Measurements from ENCODE around the gene RHAG.
"Not testable (repeated sequence)": the region's sequence is repeated elsewhere in the genome, so short reads cannot be mapped to it uniquely, and the experiment has no call there.

The RHAG gene

DNA sequence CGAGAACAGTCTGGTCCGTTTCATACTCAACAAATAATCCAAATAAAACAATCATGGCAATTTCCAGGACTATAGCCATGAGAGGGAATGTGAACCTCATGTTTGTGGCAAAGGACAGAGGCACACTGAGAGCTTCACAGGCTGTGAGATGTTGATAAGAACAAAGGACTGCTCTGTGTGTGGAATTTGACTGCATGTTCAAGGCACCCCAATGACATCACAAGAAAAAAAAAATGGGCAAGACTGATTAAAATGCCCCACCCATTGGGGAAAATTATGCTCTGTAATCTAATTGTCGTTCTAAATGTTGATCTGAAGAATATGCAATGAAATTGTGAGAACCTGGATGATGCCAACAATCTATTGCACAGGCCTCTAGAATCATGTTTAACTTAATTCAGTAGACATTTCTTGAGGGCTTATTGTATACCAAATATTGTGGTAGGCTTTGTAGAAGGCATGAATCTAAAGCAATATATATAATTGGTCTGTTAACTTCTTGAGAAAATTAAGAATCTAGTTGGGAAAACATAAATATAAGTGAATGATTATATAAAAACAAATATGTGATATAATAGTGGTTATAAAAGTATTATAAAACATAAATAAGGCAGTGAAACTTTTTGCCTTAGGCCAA lies at the start of gene RHAG:
RHAG (minus strand) TSS at position 127 of the 637 bp plus-strand sequence; CDS start at position 100, 27 bp downstream.
- DNase-seq = no peak

DNA sequence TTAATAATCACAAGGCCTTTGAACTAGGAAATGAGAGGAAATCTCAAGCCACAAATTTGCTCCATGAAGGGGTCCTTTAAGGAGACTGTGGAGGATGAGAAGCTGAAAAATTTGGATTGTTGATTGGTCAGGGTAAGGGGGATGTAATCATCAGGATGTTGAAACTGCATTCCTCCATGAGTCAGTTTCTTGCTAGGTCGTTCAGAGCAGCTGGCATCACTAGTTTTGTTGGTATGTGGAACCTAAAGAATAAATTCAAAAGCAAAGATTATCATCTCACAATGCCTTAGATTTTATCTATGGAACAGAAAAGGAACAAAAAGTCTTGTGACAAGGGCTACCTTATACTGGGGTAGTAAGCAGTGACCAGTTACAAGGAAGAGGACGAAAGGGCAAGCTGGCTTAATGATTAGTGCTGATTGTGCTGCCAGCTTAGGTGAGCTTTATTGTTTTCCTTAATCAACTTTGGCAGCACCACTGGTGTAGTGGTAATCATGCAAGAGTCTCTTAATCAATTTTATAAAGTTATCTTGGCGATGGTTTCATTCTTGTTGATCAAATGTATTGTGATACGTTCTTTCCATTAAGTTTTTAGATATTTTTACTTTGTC lies 40.1 kb upstream of the RHAG start:
- no peak for DNase-seq

DNA sequence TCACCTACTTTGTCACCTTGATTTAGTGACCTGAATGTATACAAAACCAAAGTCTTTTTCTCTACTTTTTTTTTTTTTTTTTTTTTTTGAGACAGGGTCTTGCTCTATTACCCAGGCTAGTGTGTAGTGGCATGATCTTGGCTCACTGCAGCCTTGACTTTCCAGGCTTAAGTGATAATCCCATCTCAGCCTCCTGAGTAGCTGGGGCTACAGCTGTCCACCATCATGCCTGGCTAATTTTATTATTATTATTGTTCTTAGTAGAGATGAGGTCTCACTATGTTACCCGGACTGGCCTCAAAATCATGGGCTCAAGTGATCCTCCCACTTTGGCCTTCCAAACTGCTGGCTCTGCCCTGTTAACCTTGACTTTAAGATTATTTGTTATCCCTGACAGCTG lies 39.2 kb upstream of the RHAG start:
- no peak for DNase-seq

DNA sequence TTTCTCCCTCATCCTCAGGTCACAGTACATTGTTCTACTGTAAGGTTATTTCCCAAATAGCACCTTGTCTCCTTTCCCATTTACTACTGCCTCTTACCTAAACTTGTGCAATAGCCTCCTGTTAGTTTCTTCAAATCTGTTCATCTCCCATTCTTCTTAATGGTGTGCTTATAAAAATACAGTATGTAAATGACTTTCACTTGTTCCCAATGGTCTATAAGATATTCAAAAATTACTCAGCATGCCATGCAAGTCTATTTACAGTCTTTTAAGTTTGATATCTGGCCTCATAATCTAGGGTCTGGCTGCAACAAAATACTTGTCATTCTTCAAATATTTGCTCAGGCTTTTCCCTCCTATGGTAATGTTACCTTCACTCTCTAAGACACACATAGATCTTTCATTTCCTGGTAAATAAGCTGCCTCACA lies 31.5 kb upstream of the RHAG start:
- peak; percentile 72 for DNase-seq

DNA sequence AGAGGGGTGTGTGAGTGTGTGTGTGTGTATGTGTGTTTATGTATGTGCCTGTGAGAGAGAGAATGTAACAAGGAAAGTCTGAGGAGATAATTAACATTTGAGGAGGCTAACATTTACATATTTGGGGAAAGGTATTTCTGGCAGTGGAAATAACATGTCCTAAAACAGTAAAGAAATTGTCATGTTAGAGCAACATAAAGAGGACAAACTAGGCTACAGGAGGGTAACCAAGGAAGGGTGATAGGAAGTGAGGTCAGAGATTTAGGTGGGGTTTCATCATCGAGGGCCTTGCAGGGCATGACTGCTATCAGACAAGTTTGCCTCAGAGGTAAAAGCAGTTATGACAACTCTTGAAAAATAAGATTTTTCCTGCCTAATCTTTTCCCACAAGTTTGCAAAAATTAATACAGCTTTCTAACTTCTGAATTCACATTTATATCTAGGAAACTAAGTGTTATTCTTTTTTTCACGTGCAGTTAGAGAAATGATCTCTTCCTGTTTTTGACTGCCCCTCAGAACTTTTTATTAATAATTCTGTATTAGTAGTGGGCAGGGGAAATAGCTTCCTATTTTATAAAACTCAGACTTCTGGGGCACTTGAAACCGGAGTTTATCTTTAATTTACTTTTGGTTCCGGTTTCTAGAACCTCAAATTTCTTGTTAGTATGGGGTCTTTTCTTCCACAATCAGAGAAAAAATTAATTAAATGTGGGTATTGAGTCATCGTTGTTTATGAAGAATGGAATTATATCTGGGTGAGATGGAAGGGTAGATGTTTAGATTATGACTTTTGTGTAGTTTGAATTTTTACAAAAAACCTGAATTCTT lies 30.5 kb upstream of the RHAG start:
- no peak for DNase-seq

DNA sequence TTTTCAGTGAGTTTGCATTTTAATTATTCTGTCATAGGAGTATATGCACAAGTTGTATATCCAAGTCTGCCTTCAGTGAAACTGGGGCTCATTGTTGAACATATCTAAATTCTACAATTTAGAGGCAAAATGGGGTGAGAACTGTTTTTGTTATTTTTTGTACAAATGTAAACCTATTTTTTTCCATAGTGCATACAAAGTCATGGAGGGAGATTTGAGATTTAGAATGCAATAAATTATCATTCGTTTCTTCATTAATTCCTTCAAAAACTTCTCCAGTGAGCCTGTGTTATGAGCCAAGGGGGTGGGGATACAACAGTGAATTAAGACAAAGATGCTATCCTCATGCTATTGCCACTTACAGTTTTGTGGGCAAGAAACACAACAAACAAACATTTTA lies 29.8 kb upstream of the RHAG start:
- no peak for DNase-seq

DNA sequence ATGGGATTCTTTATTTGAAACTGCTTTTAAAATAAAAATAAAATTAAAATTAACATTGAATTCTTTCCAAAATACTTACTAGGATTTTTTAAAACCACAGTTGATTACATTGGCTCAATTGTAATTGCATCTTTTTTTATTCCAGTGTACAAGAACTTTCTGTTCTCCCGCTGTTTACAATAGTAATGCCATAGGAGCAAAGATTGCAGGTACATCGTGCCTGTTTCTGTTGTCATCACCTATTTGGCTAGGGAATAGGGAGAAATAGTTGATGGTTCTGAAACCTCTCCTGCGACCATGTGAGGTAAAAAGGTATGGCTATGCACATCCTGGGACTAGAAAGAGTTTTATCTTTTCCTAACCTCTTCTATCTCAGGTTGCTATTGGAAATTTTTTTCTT lies 28.2 kb upstream of the RHAG start:
- DNase-seq = no peak

DNA sequence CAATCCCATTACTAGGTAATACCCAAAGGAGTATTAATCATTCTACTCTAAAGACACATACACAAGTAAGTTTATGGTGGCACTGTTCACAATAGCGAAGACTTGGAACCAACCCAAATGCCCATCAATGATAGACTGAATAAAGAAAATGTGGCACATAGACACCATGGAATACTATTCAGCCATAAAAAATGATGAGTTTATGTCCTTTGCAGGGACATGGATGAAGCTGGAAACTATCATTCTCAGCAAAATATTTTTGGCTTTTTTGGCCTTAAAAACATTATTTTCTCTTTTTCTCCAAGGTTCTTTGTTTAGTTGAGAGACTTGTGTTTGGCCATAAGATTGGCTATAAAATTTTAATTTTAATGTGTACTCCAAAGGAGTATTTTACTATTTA lies 27.4 kb upstream of the RHAG start:
- DNase-seq = not testable (repeated sequence)

DNA sequence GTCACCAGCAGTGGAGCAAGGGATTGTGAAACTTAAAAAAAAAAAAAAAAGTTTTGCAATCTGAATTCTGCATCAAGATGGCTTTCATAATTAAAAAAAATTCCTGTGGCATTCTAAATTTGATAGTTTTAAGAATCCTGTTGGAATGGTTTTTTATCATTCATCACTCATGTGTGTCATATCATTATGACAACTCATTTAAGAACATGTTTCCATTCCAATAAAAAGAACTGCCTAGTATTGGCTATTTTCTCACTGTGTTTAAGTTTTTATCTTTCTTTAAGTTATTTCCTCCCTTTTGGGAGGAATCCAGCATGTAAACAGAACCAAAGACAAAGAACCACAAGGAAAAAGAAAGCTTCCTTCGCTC lies 26.2 kb upstream of the RHAG start:
- DNase-seq = no peak

DNA sequence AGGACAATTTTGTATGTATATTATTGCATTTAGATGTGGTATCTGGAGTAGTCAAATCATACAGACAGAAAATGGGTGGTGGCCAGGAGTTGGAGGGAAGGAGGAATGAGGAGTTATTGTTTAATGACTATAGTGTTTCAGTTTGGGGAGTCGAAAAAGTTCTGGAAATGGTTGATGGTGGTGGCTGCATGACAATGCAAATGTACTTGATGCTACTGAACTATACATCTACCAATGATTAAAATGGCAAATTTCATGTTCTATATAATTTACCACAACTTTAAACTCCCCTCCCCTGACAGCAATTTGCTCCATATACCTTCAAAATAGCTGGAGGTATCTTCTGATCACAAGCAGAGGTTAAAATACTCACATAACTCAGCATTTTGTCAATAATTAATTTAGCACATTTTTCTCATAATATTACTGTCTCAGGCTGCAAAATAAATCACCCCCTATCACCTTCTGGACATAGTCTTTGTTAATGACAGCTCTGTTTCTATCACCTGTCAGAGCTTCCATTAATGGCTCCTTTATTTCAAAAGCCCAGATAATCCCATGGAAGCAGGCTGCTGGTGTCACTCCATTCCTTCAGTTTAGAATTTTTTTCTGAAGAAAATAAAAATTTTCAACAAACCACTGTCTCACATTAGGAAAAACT lies 25.7 kb upstream of the RHAG start:
- DNase-seq = no peak

DNA sequence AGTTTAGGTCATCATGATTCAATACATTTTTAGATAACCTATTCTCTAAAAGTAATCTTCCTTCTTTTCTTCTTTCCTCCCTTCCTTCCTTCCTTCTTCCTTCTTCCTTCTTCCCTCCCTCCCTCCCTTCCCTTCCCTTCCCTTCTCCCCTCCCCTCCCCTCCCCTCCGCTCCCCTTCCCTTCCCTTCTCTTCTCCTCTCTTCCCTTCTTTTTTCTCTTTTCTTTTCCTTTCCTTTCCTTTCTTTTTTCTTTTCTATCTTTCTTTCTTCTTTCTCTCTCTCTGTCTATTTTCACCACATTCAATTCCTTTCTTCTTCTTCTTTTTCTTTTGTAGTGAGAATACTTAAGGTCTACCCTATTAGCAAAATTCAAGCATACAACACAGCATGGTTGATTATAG lies 17.3 kb upstream of the RHAG start:
- no peak for DNase-seq

DNA sequence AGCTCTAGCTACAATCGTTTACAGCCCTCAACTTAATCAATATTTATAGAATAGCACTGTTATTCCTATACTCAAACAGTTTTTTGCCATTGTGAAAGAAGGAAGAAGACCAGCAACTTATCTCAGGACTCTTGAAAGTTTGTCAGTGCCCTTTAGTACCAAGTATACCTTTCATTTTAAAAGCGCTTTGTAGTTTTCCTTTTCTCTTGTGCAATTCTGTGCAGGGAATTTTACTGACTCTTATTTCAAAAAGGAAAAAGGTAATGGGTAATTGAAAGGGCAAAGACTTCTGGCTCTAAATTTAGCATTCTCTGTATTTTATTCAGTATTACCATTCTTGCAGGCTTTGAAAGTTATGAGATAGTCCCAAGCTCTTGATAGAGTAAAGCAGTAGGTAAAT lies 16.8 kb upstream of the RHAG start:
- no peak for DNase-seq

DNA sequence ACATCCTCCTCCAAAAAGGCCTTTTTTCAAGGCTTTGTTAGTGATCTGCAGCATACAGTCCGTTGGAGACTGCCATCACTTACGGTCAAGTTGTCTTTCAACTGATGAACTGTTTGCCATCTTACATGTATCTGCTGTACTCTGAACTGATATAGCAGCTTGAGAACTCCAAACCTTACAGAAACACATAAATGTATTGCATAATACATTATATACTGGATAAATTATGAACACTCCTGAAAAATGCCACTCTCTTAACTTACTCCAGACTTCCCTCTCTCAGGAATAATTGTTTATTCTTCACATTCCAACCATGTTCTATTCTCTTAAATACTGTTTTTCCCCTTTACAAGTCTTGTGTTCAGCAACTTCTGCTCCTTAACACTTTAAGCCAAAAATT lies 14.6 kb upstream of the RHAG start:
- DNase-seq = no peak

DNA sequence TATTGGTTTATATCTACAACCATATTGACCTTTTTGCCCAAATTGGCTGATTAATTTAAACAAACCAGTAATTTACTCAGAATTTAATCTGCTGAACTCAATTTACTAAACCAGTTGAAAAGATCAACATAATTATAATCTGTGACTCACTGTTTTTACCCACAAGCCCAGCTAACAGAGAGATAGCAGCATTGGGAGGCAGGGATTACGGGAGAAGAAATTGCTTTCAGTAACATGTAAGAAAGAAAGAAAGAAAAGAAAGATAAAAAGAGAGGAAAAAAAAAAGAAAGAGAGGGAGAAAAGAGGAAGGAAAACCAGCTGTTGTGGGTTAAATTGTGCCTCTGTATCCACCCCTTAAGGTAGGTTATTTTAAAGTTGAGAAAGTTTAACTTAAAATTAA lies 13.3 kb upstream of the RHAG start:
- DNase-seq = no peak

DNA sequence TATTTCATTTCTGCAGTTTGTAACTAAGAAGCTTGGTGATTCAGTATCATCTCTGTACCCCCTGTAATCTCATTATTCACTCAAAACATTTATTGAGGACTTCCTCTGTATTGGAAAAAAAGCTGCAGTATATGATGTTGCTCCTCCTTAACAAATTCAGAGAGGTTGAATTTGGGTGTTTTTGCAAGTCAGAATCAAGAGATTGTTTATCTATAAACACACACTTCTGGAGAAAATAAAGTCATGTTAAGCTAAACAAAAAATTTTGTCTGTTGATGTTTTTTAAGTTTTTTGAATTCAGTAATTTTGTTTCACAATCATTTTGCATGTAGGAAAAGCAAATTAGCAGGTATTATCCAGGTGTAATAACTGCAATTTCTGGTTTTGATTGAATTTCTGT lies 11.4 kb upstream of the RHAG start:
- no peak for DNase-seq

DNA sequence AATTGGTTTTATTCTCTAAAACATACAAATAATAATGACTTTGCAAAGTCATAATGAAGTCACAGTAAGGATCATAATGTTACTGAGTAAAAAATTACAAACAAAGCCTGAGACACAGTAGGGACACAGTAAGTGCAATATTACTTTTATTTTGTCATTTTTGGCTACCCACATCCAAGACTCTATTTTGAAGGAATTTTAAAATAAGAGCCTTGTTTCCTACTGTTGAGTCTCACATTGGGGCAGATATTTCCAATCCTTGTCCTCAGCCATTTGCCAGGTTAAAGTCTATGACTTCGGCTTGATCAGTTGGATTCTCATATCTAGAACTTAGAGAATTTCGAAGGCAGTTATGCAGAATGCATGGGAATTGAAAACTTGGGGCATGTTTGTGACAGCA lies 10.8 kb upstream of the RHAG start:
- no peak for DNase-seq

DNA sequence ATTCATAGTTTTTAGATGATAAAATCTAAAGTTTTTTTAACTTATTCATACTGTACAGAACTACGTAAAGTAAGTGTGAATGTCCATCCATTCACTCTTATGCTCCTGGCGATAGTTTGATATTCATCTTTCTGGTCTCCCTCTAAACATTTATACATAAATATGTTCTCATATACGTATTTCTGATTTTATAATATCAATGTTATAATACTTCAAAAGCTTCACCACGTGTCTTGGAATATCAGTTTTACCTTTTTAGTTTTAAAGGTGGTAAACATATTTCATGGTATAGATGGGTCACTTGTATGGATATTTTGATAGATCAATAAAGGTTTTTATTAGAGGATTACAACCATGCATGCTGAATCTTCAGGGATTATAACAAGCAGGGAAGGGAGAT lies 10.3 kb upstream of the RHAG start:
- no peak for DNase-seq

DNA sequence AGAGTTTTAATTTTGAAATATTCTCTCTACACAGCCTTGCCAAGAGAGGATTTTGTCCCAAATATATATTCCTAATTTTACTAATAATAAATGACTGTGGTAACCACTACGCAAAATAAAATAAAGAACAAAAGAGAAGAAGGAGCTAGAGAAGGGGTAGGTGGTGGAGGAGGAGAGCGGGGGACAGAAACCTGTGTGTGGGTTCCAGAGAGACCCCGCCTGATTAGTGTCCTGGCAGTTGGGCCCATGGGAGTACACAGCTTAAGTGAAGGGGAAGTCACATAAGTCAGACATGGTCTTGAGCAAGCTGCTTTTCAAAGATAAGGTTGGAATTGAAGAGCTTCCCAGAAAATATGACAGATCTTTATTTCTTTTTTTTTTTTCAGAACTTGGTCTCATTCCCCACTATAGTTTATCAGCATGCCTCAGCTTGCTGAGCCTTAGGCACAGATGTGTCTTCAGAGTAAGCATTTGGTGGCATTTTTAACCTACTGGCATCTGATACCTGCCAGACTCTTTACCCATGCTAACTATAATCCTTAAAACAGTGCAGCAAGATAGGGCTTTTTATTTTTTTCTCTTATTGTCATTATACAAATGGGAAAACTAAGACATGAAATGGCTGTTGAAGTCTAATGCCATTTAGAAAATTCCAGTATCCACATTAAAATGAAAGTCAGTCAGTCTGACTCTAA lies 9.6 kb upstream of the RHAG start:
- DNase-seq = no peak

DNA sequence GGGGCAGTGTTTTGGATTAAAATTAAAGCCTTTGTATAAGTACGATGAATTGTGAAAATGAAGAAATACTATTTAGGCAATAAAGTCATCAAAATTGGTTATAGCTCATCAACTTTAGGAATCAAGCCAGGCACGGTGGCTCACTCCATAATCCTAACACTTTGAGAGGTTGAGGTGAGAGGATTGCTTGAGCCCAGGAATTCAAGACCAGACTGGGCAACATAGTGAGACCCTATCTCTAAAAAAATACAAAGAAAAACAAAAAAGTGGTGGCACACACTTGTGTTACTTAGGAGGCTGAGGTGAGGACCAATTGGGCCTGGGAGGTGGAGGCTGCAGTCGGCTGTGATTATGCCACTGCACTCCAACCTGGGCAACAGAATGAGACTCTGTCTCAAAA lies 8.5 kb upstream of the RHAG start:
- no peak for DNase-seq

DNA sequence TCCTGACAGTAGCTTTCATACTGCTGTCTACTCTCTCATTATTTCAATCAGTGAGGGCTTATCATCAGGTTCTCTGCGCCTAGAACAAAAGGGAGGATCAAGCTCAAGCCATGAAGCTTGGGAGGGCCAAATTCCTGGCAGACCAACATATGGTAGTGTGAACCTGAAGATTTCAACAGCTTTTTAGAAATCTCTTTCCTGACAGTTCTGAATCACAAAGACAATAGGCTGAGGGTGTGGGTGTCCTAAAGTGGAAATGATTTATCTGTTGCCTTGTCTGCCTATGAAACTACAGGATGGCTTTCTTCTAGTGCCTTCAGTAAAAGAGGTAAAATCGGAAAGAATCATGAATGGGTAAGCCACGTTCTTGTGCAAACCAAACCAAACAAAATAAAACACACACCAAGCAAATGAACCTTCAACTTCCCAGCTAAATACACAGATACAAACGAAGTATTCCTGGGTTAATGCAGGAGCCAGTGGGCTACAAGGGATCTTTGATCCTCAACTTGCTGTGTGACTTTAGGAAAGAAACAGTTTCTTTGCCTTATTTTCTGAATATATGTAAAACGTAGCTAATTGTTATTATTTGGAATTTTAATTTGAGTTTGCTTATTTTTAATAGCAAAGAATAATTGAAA lies 2.7 kb upstream of the RHAG start:
- no peak for DNase-seq

DNA sequence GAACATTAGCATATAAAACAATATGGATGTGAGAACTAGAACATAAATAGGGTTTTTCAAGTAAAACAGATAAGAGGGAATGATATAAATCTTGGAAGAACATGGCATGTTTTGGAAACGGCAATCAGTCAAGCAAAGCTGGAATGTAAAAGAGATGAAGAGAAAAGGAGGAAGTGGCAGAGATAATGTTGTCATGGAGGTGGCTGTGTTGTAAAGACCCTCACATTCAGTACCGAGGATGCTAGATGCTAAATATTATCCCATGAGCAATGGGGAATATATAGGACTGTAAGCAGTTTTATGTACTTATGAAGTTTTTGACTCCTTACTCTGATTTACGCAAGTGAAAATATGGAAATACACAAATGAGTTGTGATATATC lies 702 bp upstream of the RHAG start:
- DNase-seq = no peak

DNA sequence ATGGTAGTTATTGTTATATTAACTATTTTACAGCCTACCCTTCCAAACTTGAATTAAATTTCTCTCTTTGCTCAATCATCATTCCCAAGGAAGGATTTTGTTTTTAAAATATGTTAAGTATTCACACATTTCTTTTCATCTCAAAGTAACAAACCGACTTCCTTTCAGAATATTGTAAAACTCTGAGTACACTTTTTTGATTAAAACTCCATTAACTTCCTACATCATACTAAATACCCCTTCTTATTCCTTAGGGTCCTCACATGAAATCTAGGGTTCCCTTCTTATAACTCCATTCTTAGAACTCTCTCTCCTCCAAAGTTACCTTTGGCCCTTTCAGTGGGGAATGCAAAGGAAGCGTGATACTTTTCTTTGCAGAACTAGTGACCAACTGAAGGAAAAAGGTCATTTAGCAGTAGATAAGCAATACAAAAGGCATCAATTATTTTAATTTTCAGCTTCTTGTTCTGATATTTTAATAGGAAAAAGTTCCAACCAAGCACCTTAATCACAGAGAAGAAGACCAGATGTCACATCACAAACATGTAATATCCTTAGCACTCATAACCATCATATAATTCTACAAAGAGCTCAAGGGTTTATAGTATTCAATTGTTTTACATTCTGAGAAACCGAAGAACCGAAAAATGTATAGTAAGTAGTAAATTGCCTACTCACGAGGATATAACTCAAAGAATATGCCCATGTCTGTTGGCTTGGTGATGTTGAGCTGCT lies 494 bp downstream of the RHAG start:
- no peak for DNase-seq

Data from NCI-H510A treated with DMSO at 0.1 percent for 48 hours (cell line).